Measurements from ENCODE around the gene JDP2.
"Not testable (repeated sequence)": the region's sequence is repeated elsewhere in the genome, so short reads cannot be mapped to it uniquely, and the experiment has no call there.

Gene JDP2

DNA sequence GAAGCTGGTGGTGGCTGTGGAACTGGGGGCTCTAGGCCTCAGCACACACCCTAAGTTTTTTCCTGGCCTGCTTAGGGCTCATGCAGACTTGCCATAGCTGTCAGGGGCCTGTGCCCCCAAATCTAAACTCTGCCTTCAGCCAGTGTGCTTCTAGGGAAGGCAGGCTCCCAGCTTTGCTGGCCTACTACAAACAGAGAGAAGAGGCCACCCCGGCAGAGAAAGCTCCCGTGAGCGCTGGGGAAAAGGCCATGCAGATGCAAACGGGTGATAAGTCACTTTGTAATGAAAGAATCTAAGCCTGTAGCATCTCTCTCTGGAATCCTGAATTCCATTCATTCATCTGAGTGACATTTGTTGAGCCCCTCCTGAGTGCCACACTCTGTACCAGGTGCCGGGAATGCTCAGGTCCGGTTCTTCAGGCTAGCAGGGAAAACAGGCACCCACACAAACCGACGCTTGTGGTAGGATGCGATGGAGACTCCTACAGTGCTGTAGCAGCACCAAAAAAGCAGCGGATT, 29.9 kb downstream of the JDP2 start:
- no peak for DNase-seq

- no peak for DNase-seq
Observed at GRCh38 chr14:75458305-75458704, 30.5 kb downstream of the JDP2 start.

DNA sequence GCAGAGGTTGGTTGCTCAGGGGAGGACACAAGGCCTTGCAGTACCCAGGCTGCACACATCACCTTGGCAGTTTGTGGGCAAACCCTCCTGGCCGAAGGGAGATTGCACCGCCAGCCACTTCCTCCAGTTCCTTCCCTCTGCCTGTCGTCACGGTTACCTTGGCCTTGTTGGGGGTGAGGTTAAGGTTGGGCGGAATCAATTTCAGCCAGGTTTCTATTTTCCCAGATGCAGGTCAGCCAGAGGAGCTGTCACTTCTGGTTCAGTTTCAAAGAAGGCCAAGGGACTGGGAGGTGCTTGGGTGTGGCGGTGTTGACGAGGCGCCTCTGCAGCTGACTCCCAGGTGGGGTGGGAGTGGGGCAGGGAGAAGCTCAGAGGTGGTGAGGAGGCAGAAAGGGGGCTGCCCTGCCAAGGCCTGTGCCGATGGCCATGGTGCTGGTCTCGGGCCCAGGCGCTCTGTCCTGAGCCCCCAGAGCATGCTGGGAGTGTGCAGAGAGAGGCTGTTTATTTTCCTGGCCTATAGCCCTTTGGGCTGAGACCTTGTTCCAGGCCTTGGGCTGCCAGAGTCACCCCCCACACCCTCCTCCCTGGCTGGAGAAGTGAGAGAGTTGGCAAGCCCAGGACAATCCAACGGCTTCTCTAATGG, 31.4 kb downstream of the JDP2 start:
- no peak for DNase-seq

GRCh38 chr14:75459791-75460190, 32.0 kb downstream of the JDP2 start:
- no peak for DNase-seq

DNA sequence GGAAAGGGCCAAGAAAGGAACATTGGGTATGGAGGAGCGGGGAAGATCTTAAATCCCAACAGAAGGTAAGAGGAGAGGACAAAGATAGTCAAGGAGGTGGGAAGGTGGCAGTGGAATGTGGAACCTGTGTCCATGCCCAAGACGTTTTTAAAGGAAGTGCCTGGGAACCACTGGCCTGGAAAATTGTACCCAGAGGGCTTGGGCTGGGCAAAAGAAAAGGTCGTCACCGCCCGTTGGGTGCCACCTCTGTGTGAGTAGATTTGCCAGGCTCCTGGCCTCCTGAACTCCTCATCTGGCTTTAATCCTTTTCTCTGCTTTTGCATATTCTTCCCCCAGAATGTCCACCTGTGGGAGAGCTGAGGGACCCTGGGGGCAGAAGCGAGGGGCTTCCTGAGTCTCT, 32.6 kb downstream of the JDP2 start:
- no peak for DNase-seq

DNA sequence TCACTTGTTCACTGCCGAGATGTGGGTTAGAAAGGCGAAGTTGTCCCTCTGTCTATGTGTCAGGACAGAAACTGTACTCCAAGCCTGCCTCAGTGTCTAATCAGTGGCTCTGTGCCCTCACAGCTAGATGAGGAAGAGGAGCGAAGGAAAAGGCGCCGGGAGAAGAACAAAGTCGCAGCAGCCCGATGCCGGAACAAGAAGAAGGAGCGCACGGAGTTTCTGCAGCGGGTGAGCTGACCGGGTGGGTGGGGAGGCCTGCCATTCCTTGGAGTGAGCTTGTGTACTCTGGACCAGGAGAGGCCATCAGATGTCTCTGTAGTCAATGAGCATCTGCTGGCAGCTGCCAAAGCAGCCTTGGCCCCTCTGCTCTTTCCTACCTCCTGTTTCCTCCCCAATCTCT, 33.5 kb downstream of the JDP2 start:
- no peak for DNase-seq

DNA sequence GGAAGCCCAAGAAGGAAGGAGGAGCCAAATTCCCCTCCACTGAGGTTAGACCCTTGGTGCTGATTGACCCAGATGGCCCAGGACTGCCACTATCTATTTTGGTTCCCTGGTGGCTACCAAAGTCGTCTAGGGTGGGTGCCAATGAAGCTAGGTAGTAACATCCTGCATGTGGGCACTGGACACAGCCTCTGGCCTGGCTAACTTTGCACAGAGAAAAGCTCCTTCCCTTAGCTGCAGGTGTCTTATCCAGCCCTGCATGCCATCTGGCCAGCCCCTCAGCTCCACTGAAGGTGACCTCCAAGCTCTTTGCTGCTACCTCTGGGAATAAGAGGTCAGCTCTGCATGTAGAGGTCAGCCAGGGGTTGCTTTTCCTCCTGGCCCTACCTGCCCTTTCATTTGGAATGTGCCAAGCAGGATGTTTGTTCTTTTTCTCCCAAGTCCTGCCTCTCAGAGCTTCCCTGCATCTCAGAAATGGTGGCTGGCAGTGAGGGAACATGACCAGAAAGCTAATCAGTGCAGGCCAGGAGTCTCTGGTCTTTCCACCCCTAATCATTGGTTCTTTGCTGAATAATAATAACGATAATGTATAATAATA, 34.0 kb downstream of the JDP2 start:
- no peak for DNase-seq

DNA sequence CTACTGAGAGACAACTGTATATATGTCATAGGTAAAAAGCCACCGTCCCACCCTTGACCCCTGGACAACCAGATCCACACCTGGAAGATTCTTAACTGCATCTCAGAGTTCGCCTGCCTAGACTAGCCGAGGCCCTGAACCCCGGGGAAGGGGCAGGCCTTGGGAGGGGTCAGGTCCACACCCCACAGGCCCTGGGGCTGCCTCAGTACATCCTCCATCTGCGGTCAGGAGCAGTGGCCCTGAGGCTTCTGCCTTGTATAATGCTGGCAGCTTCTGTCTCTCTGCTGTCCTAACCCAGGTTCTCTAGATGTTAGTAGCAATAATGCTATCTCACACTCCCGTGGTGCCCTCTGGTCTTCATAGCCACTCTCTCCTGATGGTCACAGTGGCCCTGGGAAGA, 36.8 kb downstream of the JDP2 start:
- DNase-seq = no peak

DNA sequence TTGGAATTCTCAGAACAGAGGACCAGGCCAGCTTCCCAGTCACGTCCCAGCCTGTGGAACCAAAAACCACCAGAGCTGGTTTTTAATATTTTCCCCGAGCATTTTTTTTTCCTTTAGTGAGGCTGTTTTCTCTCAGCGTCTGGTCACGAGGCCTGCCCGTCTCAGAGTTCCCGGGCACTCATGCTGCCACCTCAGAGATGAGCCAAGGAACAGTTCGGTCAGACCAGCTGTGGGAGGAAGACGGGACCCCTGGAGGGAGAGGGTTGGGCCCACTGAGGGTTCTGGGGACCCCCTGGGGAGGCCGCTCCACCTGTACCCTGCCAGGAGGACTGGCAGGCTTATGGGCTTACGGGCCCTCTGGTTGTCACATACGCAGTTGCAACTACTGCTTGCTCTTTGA, 39.9 kb downstream of the JDP2 start:
- DNase-seq = no peak

DNA sequence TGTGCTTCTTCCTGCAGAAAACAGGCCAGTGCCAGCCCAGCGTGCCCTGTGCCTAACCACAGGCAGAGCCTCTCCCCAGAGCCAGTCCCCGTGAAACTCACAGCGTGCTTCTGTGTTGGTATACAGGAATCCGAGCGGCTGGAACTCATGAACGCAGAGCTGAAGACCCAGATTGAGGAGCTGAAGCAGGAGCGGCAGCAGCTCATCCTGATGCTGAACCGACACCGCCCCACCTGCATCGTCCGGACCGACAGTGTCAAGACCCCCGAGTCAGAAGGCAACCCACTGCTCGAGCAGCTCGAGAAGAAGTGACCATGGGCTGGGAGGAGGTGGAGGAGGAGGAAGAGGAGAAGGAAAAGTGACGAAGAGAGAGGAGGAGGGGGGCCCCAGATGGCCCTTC, 41.3 kb downstream of the JDP2 start:
- no peak for DNase-seq

DNA sequence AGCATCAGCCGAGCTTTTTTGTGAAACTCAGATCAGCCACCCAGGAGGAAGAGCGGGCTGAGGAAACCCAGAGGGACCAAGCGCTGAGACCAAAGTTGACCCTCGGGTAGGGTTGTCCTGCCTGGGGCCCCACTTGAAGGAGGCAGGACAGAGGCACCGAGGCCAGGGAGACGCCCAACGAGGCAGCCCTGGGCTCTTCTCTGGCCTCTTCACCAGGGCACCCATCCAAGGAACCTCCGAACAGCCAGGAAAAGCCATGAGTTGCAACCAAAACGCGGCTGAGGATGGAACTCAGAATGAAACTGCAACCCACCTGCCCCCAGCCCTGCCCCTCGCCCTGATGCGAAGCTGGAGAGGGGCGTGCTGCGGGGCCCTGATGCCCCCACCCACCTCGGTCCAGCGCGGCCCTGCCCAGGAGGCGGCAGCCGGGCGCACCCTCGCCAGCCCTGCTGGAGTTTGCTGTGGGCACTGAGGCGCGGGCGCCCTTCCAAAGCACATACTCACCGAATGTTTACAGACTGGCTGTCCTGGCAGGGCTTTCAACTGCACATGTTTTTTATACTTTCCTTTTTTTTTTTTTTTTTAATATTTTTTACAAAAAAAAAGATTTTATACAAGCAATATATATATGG, 41.9 kb downstream of the JDP2 start:
- no peak for DNase-seq

GRCh38 chr14:75470238-75470797, 42.5 kb downstream of the JDP2 start:
- DNase-seq = no peak

- DNase-seq = no peak
Observed at GRCh38 chr14:75471059-75471458, 43.2 kb downstream of the JDP2 start.

GRCh38 chr14:75474127-75474526, 46.3 kb downstream of the JDP2 start:
- not testable (repeated sequence) for DNase-seq

- DNase-seq = no peak
Observed at GRCh38 chr14:75476274-75476995, 48.6 kb downstream of the JDP2 start.

- no peak for DNase-seq
Observed at GRCh38 chr14:75477881-75478280, 50.1 kb downstream of the JDP2 start.

DNA sequence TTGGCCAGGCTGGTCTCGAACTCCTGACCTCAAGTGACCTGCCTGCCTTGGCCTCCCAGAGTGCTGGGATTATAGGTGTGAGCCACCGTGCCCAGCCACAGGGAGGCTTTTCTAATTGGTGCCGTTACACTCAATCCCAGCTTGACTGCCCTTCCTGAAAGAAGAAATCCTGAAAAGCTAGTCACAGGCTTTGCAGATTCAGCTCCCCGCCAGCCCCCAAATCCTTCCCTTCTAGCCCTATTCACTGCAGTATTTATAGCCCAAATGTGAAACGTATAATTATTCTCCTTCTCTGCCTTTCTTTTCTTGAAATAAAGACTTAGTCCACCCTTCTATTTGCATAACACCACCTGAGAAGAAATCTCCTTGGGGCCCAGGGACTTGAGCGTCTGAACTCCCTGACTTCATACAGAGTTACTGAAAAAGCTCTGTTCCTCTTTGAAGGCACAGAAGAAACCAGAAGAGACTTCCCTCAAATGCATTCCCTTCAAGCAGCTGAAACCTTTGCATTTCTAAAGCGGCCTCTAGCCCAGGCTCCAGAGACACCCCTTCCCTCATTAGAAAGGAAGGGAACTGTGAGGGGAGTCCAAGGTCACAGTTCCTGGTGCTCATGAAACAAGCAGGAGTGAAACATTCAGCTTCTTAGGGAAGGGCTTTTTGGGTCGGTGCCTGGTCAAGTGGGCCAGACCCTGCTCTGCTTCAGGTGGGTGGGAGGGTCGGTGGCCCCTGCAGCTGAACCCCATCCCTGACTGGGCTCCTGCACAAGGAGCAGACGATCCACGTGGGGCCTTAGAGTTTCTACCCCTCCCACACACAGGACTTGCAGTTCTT, 52.2 kb downstream of the JDP2 start:
- no peak for DNase-seq

GRCh38 chr14:75482366-75482765, 54.5 kb downstream of the JDP2 start:
- no peak for DNase-seq

- DNase-seq = no peak
Observed at GRCh38 chr14:75484711-75485429, 57.0 kb downstream of the JDP2 start.

- DNase-seq = no peak
Observed at GRCh38 chr14:75486318-75486717, 58.5 kb downstream of the JDP2 start.

GRCh38 chr14:75487155-75487671, 59.4 kb downstream of the JDP2 start:
- no peak for DNase-seq

- DNase-seq = no peak
Observed at GRCh38 chr14:75489480-75489837, 61.6 kb downstream of the JDP2 start.

All from effector CD4-positive, alpha-beta T cell (primary cell).